PFSK-1 (cell line): ENCODE measurements around the gene UNC5C.

Experiments used
- FOXP2 ChIP-seq: optimal IDR thresholded peaks from 2 replicates; pipeline ENCODE3; 2011; ENCODE audit warnings: borderline replicate concordance, control low read depth, inconsistent platforms; ENCODE audit not compliant: insufficient read depth; ENCODE audit errors: extremely low read length, extremely low read depth
- POLR2AphosphoS5 ChIP-seq: IDR thresholded peaks from 2 replicates; pipeline ENCODE4 v1.6.1; 2012; ENCODE audit warnings: low read depth, mild to moderate bottlenecking, control low read depth, low read length, moderate library complexity
- REST ChIP-seq, 2 experiments: IDR thresholded peaks; 2 replicates each; pipeline versions ENCODE4 v1.6.1 to v1.8.0; 2011 to 2012; ENCODE audit warnings: low read depth in 2 of 2, low read length in 2 of 2, control low read depth in 1 of 2, inconsistent platforms in 1 of 2, mild to moderate bottlenecking in 1 of 2, moderate library complexity in 1 of 2; ENCODE audit not compliant: insufficient read depth in 1 of 2
- SIN3A ChIP-seq: IDR thresholded peaks from 2 replicates; pipeline ENCODE4 v1.6.1; 2012; ENCODE audit warnings: mild to moderate bottlenecking, low read length, moderate library complexity, borderline replicate concordance; ENCODE audit not compliant: insufficient read depth
- TAF1 ChIP-seq: IDR thresholded peaks from 2 replicates; pipeline ENCODE4 v1.6.1; 2012; ENCODE audit warnings: low read length, control low read depth, borderline replicate concordance; ENCODE audit not compliant: insufficient read depth

The UNC5C gene

DNA sequence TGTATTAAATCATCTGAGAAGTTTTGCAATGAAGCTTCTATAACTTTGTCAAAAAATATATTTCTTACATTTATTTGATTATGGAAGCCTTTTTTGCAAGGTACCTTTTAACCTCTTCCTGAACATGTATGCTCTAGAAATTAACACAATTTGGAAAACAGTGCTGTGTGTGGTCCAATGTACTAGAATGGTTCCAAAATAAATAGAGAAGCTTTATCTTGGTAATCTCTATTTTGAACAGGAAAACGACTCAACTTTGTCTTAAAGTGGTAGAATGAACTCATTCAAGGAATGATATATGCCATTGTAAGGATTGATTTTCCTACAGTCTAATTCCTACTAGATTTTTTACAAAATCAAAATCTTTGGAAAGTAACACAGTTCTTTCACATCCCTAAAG lies 248.5 kb downstream of the UNC5C start:
- TF ChIP-seq FOXP2 (no peak), POLR2AphosphoS5 (no peak), REST (IDR thresholded peaks at IDR 0.05; ENCODE audit: insufficient read depth in 1 of 2, low read depth in 2 of 2, low read length in 2 of 2) (no peak), SIN3A (no peak), TAF1 (no peak)

DNA sequence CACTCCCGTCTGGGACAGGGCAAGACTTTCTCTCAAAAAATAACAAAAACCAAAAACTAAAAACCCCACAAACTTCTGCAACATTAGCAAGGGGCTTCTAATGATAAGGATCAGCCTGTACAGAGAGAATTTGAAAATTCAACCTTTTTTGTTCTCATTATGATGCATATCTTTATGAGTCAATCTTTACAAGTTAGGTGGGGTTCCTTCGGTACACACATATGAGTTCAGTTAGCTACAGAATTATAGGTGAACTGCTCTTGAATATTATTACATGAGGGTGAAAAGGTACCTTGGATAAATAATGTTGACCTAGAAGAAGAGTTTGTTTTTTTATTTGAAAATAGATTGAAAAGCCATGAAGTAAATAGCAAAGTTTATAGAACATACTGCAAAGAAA lies 252.7 kb downstream of the UNC5C start:
- TF ChIP-seq TAF1, result no peak
- TF ChIP-seq POLR2AphosphoS5, result no peak
- no peak for TF ChIP-seq FOXP2
- TF ChIP-seq SIN3A, result no peak
- TF ChIP-seq REST (IDR thresholded peaks at IDR 0.05; ENCODE audit: insufficient read depth in 1 of 2, low read depth in 2 of 2, low read length in 2 of 2), result no peak

GRCh38 chr4:95295157-95295556 lies 253.6 kb downstream of the UNC5C start:
- no peak for TF ChIP-seq POLR2AphosphoS5
- TF ChIP-seq SIN3A, result no peak
- TF ChIP-seq FOXP2, result no peak
- TF ChIP-seq REST (IDR thresholded peaks at IDR 0.05; ENCODE audit: insufficient read depth in 1 of 2, low read depth in 2 of 2, low read length in 2 of 2), result no peak
- no peak for TF ChIP-seq TAF1

DNA sequence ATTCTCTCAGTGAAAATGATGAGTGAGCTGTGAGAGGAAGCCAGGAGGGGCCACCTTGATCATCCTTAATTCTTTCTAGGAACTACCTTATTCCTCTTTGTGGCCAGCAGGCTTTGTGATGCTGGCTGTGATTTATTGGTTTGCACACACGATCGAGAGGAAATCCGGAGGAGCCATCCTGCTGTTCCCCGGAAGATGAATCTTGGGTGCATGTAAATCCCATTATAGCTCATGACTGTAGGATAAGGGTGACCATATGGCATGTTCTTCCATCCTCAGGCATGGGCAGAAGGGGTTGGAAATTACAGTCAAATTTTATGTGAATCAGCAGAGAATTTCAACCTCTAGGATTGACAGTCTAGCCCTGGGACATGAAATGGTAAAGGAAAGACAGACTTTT lies 254.5 kb downstream of the UNC5C start:
- TF ChIP-seq SIN3A (no peak), FOXP2 (no peak), TAF1 (no peak), REST (IDR thresholded peaks at IDR 0.05; ENCODE audit: insufficient read depth in 1 of 2, low read depth in 2 of 2, low read length in 2 of 2) (no peak), POLR2AphosphoS5 (no peak)

DNA sequence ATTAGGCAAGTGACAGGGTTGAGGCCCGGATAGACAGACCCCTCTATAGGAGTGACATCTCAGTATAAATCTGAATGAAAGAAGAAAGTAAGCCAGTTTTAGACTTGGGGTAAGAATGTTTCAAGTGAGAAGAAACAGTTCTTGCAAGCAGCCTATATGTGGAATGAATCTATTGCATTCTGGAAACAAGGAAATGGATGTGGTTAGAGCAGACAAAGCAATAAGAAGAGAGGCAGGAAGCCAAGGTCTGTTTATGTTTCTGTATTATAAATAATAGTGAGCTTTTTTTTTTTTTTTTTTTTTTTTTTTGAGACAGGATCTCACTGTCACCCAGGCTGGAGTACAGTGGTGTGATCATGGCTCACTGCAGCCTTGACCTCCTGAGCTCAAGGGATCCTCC lies 255.8 kb downstream of the UNC5C start:
- TF ChIP-seq REST (IDR thresholded peaks at IDR 0.05; ENCODE audit: insufficient read depth in 1 of 2, low read depth in 2 of 2, low read length in 2 of 2) (no peak), TAF1 (no peak), POLR2AphosphoS5 (no peak), FOXP2 (no peak), SIN3A (no peak)
